Hematopoietic multipotent progenitor cell treated with erythropoietin and hydrocortisone succinate and interleukin-3 and kit ligand, for 8 days (in vitro differentiated cells): ENCODE data around the gene TMEM242.
"Not testable (repeated sequence)": the region's sequence is repeated elsewhere in the genome, so short reads cannot be mapped to it uniquely, and the experiment has no call there.

ENCODE experiments used
- DNase-seq: peaks from one replicate; pipeline ENCODE4 v3.0.0-alpha.2; 2015

Gene TMEM242

GRCh38 chr6:157323255-157323965 is at the start of gene TMEM242:
Gene TMEM242, minus strand, starts transcription at chr6:157323519. Its CDS starts 20 bp downstream, at chr6:157323499.
- DNase-seq = peak; percentile 93

GRCh38 chr6:157372501-157373280 is 49.4 kb upstream of the TMEM242 start:
- DNase-seq = no peak

GRCh38 chr6:157370755-157371154 is 47.4 kb upstream of the TMEM242 start:
- DNase-seq = no peak

GRCh38 chr6:157368359-157369049 is 45.2 kb upstream of the TMEM242 start:
- DNase-seq = no peak

- DNase-seq = no peak
Measured at GRCh38 chr6:157366648-157367047, 43.3 kb upstream of the TMEM242 start.

GRCh38 chr6:157364705-157365104 is 41.4 kb upstream of the TMEM242 start:
- DNase-seq = no peak

GRCh38 chr6:157361886-157362285 is 38.6 kb upstream of the TMEM242 start:
- no peak for DNase-seq

- DNase-seq = no peak
Measured at GRCh38 chr6:157358287-157358686, 35.0 kb upstream of the TMEM242 start.

GRCh38 chr6:157346373-157346772 is 23.1 kb upstream of the TMEM242 start:
- no peak for DNase-seq

GRCh38 chr6:157343732-157344131 is 20.4 kb upstream of the TMEM242 start:
- no peak for DNase-seq

- DNase-seq = no peak
Measured at GRCh38 chr6:157339432-157339831, 16.1 kb upstream of the TMEM242 start.

- DNase-seq = no peak
Measured at GRCh38 chr6:157337751-157338150, 14.4 kb upstream of the TMEM242 start.

- DNase-seq = not testable (repeated sequence)
Measured at GRCh38 chr6:157337276-157337675, 14.0 kb upstream of the TMEM242 start.

- peak; percentile 89 for DNase-seq
Measured at GRCh38 chr6:157335829-157336228, 12.5 kb upstream of the TMEM242 start.

- no peak for DNase-seq
Measured at GRCh38 chr6:157333956-157334355, 10.6 kb upstream of the TMEM242 start.

GRCh38 chr6:157333537-157333936 is 10.2 kb upstream of the TMEM242 start:
- DNase-seq = no peak

GRCh38 chr6:157332813-157333212 is 9.5 kb upstream of the TMEM242 start:
- no peak for DNase-seq

GRCh38 chr6:157330831-157331230 is 7.5 kb upstream of the TMEM242 start:
- DNase-seq = no peak

- no peak for DNase-seq
Measured at GRCh38 chr6:157329829-157330228, 6.5 kb upstream of the TMEM242 start.

- DNase-seq = no peak
Measured at GRCh38 chr6:157328108-157328692, 4.9 kb upstream of the TMEM242 start.

- no peak for DNase-seq
Measured at GRCh38 chr6:157326979-157327378, 3.7 kb upstream of the TMEM242 start.

GRCh38 chr6:157325069-157325805 is 1.9 kb upstream of the TMEM242 start:
- no peak for DNase-seq

- DNase-seq = peak; percentile 66
Measured at GRCh38 chr6:157323966-157324300, 614 bp upstream of the TMEM242 start.
